ENCODE results near the gene TUBA8.
"Not testable (repeated sequence)": the region's sequence is repeated elsewhere in the genome, so short reads cannot be mapped to it uniquely, and the experiment has no call there.

The TUBA8 gene

GRCh38 chr22:18120857-18121256 is 10.2 kb downstream of the TUBA8 start:
- H3K27me3 ChIP-seq (ENCODE audit: low read length): no peaks in the 10 kb centered on the region

GRCh38 chr22:18121506-18121905 is 10.9 kb downstream of the TUBA8 start:
- H3K9me3 ChIP-seq (ENCODE audit: insufficient read depth, low read length): no peaks in the 10 kb centered on the region

More at GRCh38 chr22:18120857-18121256, 10.2 kb downstream of the TUBA8 start:
- Histone ChIP-seq H3K9ac (ENCODE audit: low read length) (no peak overlapping the region), H3K9me3 (ENCODE audit: insufficient read depth, low read length) (no peaks in the 10 kb centered on the region), H3K4me2 (ENCODE audit: low read depth, low read length, poor library complexity, severe bottlenecking) (no peak overlapping the region), H2AFZ (ENCODE audit: low read depth, low read length, severe bottlenecking) (no peak overlapping the region), H3K27ac (ENCODE audit: low read depth, low read length) (no peak overlapping the region), H3K9me2 (replicated peaks; ENCODE audit: insufficient read depth, low read length) (no peaks in the 10 kb centered on the region), H3F3A (ENCODE audit: insufficient read depth) (no peaks in the 10 kb centered on the region), H3K4me3 (ENCODE audit: insufficient read depth, low read length, poor library complexity, severe bottlenecking) (no peak overlapping the region), H4K20me1 (ENCODE audit: low read depth, low read length) (no peaks in the 10 kb centered on the region), H3K36me3 (ENCODE audit: low read length) (no peaks in the 10 kb centered on the region), H3K79me2 (ENCODE audit: insufficient read depth, low read length) (no peaks in the 10 kb centered on the region)
- TF ChIP-seq CTCF (IDR thresholded peaks at IDR 0.05; ENCODE audit: insufficient read depth, low read length, poor library complexity, severe bottlenecking) (no peak), EZH2phosphoT487 (conservative IDR thresholded peaks at IDR 0.05; ENCODE audit: low read length) (no peak)

GRCh38 chr22:18121954-18122554 is 11.4 kb downstream of the TUBA8 start:
- H3K4me2 ChIP-seq (ENCODE audit: low read depth, low read length, poor library complexity, severe bottlenecking): no peak overlapping the region
- H3K4me3 ChIP-seq (ENCODE audit: insufficient read depth, low read length, poor library complexity, severe bottlenecking): no peak overlapping the region
- no peaks in the 10 kb centered on the region for H3K9me2 ChIP-seq (replicated peaks; ENCODE audit: insufficient read depth, low read length)
- H4K20me1 ChIP-seq (ENCODE audit: low read depth, low read length): no peaks in the 10 kb centered on the region
- no peaks in the 10 kb centered on the region for H3F3A ChIP-seq (ENCODE audit: insufficient read depth)
- no peaks in the 10 kb centered on the region for H3K27me3 ChIP-seq (ENCODE audit: low read length)
- no peak overlapping the region for H3K27ac ChIP-seq (ENCODE audit: low read depth, low read length)
- TF ChIP-seq EZH2phosphoT487 (conservative IDR thresholded peaks at IDR 0.05; ENCODE audit: low read length): no peak
- TF ChIP-seq CTCF (IDR thresholded peaks at IDR 0.05; ENCODE audit: insufficient read depth, low read length, poor library complexity, severe bottlenecking): no peak
- no peak overlapping the region for H3K9ac ChIP-seq (ENCODE audit: low read length)
- H2AFZ ChIP-seq (ENCODE audit: low read depth, low read length, severe bottlenecking): no peak overlapping the region
- H3K36me3 ChIP-seq (ENCODE audit: low read length): no peaks in the 10 kb centered on the region
- H3K79me2 ChIP-seq (ENCODE audit: insufficient read depth, low read length): no peaks in the 10 kb centered on the region
- no peaks in the 10 kb centered on the region for H3K9me3 ChIP-seq (ENCODE audit: insufficient read depth, low read length)

More at GRCh38 chr22:18121506-18121905, 10.9 kb downstream of the TUBA8 start:
- no peaks in the 10 kb centered on the region for H4K20me1 ChIP-seq (ENCODE audit: low read depth, low read length)
- no peaks in the 10 kb centered on the region for H3K79me2 ChIP-seq (ENCODE audit: insufficient read depth, low read length)
- no peak for TF ChIP-seq CTCF (IDR thresholded peaks at IDR 0.05; ENCODE audit: insufficient read depth, low read length, poor library complexity, severe bottlenecking)
- TF ChIP-seq EZH2phosphoT487 (conservative IDR thresholded peaks at IDR 0.05; ENCODE audit: low read length): no peak
- H3K9me2 ChIP-seq (replicated peaks; ENCODE audit: insufficient read depth, low read length): no peaks in the 10 kb centered on the region
- H3K4me2 ChIP-seq (ENCODE audit: low read depth, low read length, poor library complexity, severe bottlenecking): no peak overlapping the region
- H3K27me3 ChIP-seq (ENCODE audit: low read length): no peaks in the 10 kb centered on the region
- H3F3A ChIP-seq (ENCODE audit: insufficient read depth): no peaks in the 10 kb centered on the region
- H3K9ac ChIP-seq (ENCODE audit: low read length): no peak overlapping the region
- no peak overlapping the region for H2AFZ ChIP-seq (ENCODE audit: low read depth, low read length, severe bottlenecking)
- H3K4me3 ChIP-seq (ENCODE audit: insufficient read depth, low read length, poor library complexity, severe bottlenecking): no peak overlapping the region
- H3K27ac ChIP-seq (ENCODE audit: low read depth, low read length): no peak overlapping the region
- no peaks in the 10 kb centered on the region for H3K36me3 ChIP-seq (ENCODE audit: low read length)

GRCh38 chr22:18123476-18124025 is 12.9 kb downstream of the TUBA8 start:
- H2AFZ ChIP-seq (ENCODE audit: low read depth, low read length, severe bottlenecking); H3K27ac ChIP-seq (ENCODE audit: low read depth, low read length); H3K9ac ChIP-seq (ENCODE audit: low read length): not testable (repeated sequence)

More at GRCh38 chr22:18123476-18124025, 12.9 kb downstream of the TUBA8 start:
- not testable (repeated sequence) for H3K4me3 ChIP-seq (ENCODE audit: insufficient read depth, low read length, poor library complexity, severe bottlenecking); H3K79me2 ChIP-seq (ENCODE audit: insufficient read depth, low read length); H3K9me3 ChIP-seq (ENCODE audit: insufficient read depth, low read length); H3K36me3 ChIP-seq (ENCODE audit: low read length); H3K27me3 ChIP-seq (ENCODE audit: low read length); H3K4me2 ChIP-seq (ENCODE audit: low read depth, low read length, poor library complexity, severe bottlenecking); H4K20me1 ChIP-seq (ENCODE audit: low read depth, low read length); H3K9me2 ChIP-seq (replicated peaks; ENCODE audit: insufficient read depth, low read length); H3F3A ChIP-seq (ENCODE audit: insufficient read depth)
